ENCODE results near the gene RTN4RL2.
A peak's percentile ranks its signal among the peaks of the same experiment; 100 is the strongest.

Gene RTN4RL2

GRCh38 chr11:57477507-57478189 is 17.3 kb downstream of the RTN4RL2 start:
- no peak for DNase-seq (ENCODE audit: insufficient read length, low spot score)
- FAIRE-seq: no peak

DNA sequence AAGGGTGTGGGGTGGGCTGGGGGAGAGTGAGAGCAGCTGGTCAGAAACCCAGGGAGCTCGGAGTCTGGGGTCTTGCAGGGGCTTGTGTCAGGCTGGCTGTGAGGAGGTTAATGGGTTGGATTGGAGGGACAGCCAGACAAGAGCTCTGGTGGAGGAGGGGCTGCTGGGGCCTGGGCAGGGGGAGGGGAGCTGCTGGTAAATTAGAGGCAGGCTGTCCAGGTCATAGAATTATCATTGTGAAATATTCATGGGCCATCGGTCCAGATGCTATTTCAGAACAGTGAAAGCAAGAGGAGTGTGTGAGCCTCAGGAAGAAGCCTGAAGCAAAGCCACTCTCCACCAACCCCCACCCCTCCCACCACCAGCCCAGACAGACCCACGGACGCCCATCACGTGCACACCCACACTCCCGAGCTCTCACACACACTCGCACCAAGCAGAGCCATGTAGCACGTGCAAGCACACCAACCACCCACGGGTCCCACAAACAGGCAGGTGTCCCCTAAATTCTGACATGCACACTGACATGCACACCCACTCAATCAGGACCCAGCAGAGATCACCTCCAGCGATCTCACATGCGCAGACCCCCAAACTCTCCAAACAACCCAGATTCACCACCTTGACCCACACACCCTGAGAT is 18.8 kb downstream of the RTN4RL2 start:
- DNase-seq (ENCODE audit: insufficient read length, low spot score): no peak
- no peak for FAIRE-seq

- FAIRE-seq (no peak), DNase-seq (ENCODE audit: insufficient read length, low spot score) (no peak)
Observed at GRCh38 chr11:57479911-57480310, 19.6 kb downstream of the RTN4RL2 start.

DNA sequence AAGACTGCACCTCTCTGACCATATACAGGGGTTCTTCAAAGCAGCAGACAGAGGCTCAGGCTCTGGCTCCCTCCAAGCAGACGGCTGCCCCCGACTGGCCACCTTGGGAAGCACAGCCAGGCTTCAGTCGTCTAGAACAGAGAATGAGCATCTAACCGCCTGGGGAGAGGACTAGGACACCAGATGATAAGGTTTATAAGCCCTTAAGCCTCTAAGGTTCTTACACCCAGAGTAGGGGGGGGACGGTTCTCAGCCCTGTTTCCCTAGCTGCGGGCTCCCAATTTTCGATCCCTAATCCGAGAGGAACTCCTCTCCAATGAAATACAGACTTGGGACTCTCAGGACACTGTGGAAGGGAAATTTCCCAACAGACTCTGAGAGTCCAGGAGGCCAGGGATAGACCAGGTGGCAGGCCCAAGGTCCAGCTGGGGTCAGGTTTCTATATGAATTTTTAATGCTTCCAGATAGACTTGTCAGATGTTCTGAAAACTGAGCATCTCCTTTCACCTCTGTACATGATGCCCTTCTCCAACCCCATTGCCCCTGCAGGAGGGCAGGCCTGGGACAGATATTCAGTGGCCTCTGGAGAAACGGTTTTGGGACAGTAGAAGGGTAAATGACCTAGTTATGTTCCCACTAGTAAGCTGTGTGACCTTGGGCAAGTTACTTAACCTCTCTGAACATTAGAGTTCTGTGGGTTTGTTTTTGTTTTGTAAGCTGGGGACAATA is 20.2 kb downstream of the RTN4RL2 start:
- DNase-seq (ENCODE audit: insufficient read length, low spot score): peak; percentile 82
- peak; percentile 82 for FAIRE-seq

- no peak for FAIRE-seq
- no peak for DNase-seq (ENCODE audit: insufficient read length, low spot score)
Observed at GRCh38 chr11:57481315-57481714, 21.0 kb downstream of the RTN4RL2 start.

GRCh38 chr11:57481915-57482781 is 21.8 kb downstream of the RTN4RL2 start:
- FAIRE-seq: no peak
- no peak for DNase-seq (ENCODE audit: insufficient read length, low spot score)

DNA sequence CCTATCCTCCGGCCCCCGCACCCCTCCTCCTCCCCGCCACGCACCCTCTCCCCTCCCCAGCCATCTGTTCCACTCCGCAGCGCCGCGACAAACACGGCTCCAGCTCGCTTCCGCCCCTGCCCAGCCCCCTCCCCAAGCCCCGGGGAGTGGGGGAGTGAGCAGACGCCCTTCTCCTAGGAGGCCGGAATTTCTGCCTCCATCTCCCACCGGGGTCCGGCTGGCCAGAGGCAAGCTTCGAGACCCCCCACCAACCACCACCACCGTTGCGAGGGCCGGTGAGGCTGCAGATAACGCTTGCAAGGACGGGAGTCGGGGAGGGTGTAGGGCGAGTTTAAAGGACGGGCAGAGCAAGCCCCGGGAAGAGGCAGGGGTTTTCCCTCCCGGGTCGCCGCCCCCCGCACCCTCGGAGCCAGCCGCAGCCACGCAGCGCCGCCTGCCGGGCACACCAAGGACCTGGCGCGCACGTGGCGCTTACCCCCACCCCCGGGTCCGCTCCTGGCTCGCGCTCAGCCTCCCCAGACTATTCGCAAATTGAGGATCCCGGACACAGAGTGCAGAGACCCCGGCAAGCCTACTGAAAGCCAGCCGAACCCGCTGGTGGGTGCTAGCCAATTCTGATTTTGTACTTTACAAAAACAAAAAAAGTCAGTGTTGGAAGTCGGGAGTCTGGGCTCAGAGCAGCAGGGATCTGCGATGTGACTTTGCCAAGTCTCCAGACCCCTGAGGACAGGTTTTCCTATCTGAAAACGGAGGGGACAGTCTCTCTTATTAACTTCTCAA is 22.6 kb downstream of the RTN4RL2 start:
- DNase-seq (ENCODE audit: insufficient read length, low spot score) (no peak), FAIRE-seq (no peak)

GRCh38 chr11:57483562-57483918 is 23.2 kb downstream of the RTN4RL2 start:
- no peak for FAIRE-seq
- DNase-seq (ENCODE audit: insufficient read length, low spot score): no peak

DNA sequence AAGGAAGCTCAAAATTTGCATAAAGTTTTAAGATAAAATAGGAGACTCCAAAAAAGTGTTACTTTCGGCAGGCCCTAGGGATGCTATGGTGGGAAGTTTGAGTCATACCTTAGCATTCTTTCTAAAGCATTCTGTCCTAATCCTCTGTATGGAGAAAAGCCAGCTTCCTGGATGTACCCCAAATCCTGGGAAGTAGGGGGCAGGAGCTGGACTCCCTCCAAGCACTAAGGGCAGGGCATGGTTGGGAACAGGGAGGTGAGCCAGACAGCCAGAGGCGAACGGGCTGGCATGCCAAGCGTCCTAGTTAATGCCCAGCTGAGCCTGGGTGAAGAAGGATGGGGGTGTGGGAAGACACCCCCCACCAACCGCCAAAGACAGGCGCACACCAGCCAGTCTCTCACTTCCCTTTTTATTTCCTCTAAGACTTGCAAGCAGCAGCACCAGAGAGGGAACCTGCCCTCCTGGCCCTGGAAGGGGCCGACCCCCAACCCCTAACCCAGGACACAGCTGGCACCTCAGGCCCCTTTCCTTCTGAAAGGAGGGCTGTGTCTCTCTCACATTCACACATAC is 23.9 kb downstream of the RTN4RL2 start:
- no peak for DNase-seq (ENCODE audit: insufficient read length, low spot score)
- no peak for FAIRE-seq

DNA sequence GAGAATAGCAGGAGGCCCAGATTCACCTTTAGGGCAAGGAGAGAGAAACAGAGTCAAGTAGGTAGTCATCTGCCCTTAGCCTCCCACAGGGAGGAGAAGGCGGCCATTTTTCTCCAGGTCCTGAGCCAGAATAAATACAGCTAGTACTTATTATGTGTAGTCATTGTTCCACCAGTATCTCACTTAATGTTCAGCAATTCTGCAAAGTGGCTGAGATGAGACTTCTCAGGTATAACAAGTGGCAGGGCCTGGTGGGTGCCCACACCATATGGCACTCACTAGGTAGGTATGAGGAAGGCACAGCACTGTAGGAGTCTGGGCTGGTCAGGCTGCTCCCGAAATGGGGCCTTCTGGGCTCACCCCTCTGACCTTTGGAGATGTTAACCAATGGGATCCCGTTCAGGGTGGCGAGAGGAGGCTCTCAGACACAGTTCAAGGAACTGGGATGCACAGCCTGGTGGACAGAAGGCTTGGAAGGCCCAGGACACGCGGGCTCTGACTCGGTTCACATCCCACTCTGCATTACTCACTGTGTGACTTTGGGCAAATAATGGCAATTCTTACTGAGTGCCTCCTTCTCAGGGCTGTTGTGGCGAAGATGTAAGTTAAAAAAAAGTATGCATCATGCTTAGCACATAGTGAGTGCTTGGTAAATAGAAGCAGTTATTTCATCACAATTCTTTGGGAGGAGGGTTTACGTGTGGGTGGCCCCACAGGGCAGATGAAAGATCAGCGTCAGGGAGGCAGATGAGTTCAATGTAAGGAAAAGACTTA is 25.1 kb downstream of the RTN4RL2 start:
- DNase-seq (ENCODE audit: insufficient read length, low spot score) (no peak), FAIRE-seq (no peak)

- FAIRE-seq: no peak
Observed at GRCh38 chr11:57487021-57487778, 26.9 kb downstream of the RTN4RL2 start.

GRCh38 chr11:57487920-57488659 is 27.8 kb downstream of the RTN4RL2 start:
- FAIRE-seq: no peak
- no peak for DNase-seq (ENCODE audit: insufficient read length, low spot score)

More at GRCh38 chr11:57487021-57487778, 26.9 kb downstream of the RTN4RL2 start:
- no peak for DNase-seq (ENCODE audit: insufficient read length, low spot score)

DNA sequence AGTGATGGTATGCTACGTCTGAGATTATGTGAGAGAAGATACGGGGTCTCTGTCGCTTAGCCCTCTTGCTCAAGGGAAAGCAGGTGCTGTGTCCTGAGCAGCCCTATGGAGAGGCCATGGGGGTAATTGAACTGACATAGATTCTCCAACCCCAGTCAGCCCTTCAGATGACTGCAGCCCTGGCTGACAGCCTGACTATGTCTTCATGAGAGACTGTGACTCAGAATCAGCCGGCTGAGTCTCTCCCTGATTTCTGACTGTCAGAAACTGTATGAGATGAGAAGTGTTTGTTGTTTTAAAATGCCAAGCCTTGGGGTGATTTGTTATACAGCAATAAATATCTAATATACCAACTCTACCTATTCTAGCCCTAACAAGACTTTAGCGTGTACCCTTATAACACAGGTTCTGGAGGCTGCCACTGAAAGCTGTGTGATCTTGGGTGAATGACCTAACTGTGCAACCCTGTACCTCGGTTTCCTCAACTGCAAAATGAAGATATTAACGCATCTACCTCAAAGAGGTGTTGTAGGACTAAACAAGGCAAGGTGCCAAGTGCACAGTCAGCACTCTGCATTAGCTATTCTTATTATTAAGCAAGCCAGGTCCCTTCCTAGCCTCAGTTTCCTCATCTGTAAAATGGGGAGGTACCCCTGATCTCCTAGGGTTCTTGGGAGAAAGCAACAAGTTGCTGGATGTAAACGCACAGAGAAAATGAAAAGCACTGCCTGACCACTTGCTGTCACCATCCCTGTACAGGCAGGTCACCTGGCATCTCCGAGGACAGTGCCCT is 30.3 kb downstream of the RTN4RL2 start:
- no peak for FAIRE-seq
- no peak for DNase-seq (ENCODE audit: insufficient read length, low spot score)

- DNase-seq (ENCODE audit: insufficient read length, low spot score): no peak
- FAIRE-seq: no peak
Observed at GRCh38 chr11:57491371-57492061, 31.2 kb downstream of the RTN4RL2 start.

GRCh38 chr11:57493507-57494503 is 33.5 kb downstream of the RTN4RL2 start:
- no peak for DNase-seq (ENCODE audit: insufficient read length, low spot score)
- FAIRE-seq: peak; percentile 91

Measured in GM19239 (cell line).